ENCODE results near the gene PARM1.
A peak's percentile ranks its signal among the peaks of the same experiment; 100 is the strongest.
"Not testable (repeated sequence)": the region's sequence is repeated elsewhere in the genome, so short reads cannot be mapped to it uniquely, and the experiment has no call there.

PARM1 gene

DNA sequence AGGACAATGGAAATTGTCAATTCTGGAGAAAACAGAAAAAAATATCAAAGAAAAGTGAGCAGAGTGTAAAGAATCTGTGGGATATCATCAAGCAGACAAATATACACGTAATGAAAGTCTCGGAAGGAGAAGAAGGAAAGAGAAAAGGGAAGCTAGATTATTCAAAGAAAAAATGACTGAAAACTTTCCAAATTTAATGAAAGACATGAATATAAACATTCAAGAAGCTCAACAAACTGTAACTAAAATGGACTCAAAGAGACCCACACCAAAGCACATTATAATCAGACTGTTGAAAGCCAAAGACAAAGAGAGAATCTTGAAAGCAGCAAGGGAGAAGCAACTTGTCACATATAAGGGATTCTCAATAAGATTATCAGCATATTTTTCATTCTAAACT is 28.3 kb downstream of the PARM1 start:
- ATAC-seq, result no peak
- Mint-ChIP-seq H3K4me1 (no peaks in the 10 kb centered on the region), H3K9me3 (peaks cover 6% of the 10 kb centered on the region), H3K36me3 (no peaks in the 10 kb centered on the region), H3K4me3 (no peak overlapping the region), H3K27ac (no peak overlapping the region)
- DNase-seq (ENCODE audit: low spot score in 2 of 2), result no peak

GRCh38 chr4:74962584-74962983 is 29.7 kb downstream of the PARM1 start:
- Mint-ChIP-seq H3K4me3 (no peak overlapping the region), H3K36me3 (no peaks in the 10 kb centered on the region), H3K27ac (no peak overlapping the region), H3K9me3 (peaks cover 6% of the 10 kb centered on the region), H3K4me1 (no peaks in the 10 kb centered on the region)
- DNase-seq (ENCODE audit: low spot score in 2 of 2) (no peak), ATAC-seq (no peak)

GRCh38 chr4:74964311-74964710 is 31.4 kb downstream of the PARM1 start:
- no peak for ATAC-seq
- no peaks in the 10 kb centered on the region for H3K4me1 Mint-ChIP-seq

DNA sequence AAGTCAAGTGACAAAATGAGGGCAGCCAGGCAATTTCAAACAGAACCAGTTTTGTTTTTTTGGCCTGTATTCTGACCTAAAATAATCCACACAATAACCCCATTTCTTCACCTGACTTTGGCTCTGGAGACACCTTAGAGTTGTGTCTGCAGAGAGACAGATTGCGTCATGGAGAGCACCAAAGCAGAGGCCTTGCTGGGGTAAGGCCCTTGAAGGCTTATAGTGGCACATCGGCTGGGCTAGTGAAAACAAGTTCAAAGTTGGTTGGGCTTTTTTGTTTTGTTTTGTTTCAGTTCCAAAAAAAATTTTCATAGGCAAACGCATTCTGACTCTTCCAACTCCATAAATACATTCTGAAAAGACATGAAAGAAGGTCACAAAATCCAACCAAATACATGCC is 34.4 kb downstream of the PARM1 start:
- Mint-ChIP-seq H3K9me3 (peaks cover 8% of the 10 kb centered on the region), H3K4me3 (no peak overlapping the region)

More at GRCh38 chr4:74964311-74964710, 31.4 kb downstream of the PARM1 start:
- Mint-ChIP-seq H3K36me3 (no peaks in the 10 kb centered on the region), H3K9me3 (peaks cover 6% of the 10 kb centered on the region), H3K27ac (no peak overlapping the region), H3K4me3 (no peak overlapping the region)
- no peak for DNase-seq (ENCODE audit: low spot score in 2 of 2)

DNA sequence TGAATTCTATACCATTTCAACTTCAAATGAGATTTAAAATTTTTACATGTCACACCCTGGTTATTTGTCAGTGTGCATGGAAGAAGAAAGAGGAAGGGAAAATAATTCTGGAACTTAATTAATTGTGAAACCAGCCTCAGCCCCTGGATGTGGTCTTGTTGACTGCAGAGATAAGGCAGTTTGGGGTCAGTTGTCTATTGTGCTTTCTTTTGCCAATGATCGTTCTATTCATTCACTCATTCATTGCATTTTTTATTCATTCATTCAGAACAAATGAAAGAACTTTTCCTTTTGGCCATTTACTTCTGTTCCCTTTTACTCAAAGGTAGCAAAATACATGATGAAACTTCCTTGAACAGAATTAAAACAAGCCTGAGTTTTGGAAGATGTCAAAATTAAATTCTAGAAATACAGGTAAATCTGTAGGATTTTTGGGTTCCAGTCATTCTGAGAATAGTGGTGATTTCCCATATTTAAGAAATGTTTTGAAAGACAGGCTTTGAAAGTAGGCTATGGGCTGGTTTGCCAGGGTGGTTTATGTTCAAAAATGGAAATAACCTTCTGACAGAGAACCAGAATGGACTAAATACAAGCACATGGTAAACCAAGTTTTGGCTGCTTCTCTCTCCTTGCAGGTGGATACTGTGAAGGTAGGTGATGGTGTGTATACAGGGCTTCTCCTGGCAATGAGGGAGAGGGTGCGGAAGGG is 35.7 kb downstream of the PARM1 start:
- H3K27ac Mint-ChIP-seq, result no peak overlapping the region
- H3K9me3 Mint-ChIP-seq, result peaks cover 7% of the 10 kb centered on the region
- no peak overlapping the region for H3K4me3 Mint-ChIP-seq
- ATAC-seq, result no peak
- H3K36me3 Mint-ChIP-seq, result no peaks in the 10 kb centered on the region
- H3K4me1 Mint-ChIP-seq, result no peaks in the 10 kb centered on the region
- DNase-seq (ENCODE audit: low spot score in 2 of 2), result no peak

More for the DNA sequence above, 34.4 kb downstream of the PARM1 start:
- H3K27ac Mint-ChIP-seq, result no peak overlapping the region
- H3K36me3 Mint-ChIP-seq, result no peaks in the 10 kb centered on the region
- DNase-seq (ENCODE audit: low spot score in 2 of 2) (no peak), ATAC-seq (no peak)
- no peaks in the 10 kb centered on the region for H3K4me1 Mint-ChIP-seq

DNA sequence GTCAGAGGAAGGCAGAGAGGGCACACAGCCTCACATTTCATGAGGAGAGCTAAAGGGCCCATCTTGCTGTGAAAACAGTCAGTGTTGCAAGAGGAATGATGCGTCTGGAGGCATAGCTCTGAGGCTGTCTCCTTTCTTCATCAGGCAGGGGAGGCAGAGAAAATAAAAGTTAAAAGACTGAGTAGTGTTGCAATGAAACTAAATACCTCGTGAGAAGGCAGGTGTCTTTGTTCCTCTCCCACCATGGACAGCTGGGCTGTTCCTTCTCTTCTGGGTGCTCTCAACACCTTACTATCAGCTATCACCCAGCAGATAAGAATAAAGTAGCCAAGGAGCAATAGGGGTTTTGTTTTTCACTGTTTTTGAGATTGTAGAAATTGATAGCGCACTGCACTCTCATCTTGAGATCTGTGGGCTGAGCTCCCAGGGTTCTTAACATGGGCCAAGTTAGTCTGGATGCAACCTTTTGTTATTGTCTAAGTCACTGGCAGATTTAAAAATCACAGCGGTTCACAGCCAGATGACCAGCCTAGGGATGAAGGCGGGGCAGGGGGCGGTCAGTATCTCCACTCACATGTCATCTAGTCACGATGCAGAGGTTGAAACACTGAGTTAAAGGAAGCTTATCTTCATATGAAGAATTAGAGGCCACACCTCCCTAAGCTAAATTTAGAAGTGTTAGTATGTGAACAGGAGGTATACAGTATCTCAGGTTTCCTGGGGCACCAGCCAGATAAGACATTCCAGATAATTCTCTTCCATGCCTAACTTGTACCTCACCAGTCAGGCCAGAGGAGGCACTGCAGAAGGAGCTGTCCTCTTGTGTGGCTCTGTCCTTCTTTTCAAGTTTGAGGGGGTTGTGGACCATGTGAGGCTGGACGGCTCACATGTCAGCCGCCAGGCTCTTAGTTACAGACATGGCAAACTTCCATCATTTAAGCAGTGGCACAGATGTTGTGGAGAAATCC is 36.9 kb downstream of the PARM1 start:
- Mint-ChIP-seq H3K4me3 (no peak overlapping the region), H3K27ac (no peak overlapping the region), H3K36me3 (no peaks in the 10 kb centered on the region), H3K4me1 (no peaks in the 10 kb centered on the region), H3K9me3 (peaks cover 9% of the 10 kb centered on the region)
- ATAC-seq, result peak; percentile 29
- no peak for DNase-seq (ENCODE audit: low spot score in 2 of 2)

DNA sequence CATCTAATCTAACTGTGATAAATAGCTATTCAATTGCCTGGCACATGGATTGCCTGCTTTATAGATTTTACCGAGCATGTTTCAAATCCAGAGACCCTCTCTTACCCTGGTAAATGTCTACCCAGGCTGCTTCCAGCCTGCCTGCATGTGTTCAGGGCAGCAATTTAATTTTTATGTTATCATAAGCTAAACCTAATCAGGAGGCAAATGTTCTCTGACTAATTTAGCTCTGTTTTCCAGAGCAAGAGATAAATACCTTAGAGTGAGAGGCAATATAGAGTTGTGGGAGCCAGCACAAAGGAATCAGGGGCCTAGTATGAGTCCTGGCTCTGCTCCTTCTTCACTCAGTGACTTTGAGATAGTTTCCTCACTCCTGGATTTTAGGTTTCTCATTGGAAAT is 37.7 kb downstream of the PARM1 start:
- Mint-ChIP-seq H3K36me3 (no peaks in the 10 kb centered on the region), H3K4me3 (no peak overlapping the region), H3K4me1 (no peaks in the 10 kb centered on the region), H3K9me3 (peaks cover 9% of the 10 kb centered on the region), H3K27ac (no peak overlapping the region)
- DNase-seq (ENCODE audit: low spot score in 2 of 2) (no peak), ATAC-seq (peak; percentile 6)

DNA sequence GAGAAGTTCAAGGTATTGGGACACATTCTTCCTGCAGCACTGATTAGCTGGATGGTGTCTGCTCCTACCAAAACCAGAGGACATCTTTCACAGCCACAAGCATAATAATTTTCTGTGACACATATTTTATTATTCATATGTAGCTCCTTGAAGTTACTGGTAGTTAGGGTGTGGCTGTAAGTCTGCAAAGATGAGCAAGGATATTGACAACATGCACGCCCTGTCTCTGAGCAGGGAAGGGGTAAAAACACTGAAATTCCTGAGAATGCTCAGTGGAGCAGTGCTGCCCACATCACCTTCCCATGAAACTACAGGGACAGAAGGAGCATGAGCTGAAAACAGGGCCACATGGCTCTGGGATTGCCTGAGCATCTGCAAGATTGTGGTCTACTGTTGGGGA is 38.9 kb downstream of the PARM1 start:
- Mint-ChIP-seq H3K27ac (no peak overlapping the region), H3K4me1 (no peaks in the 10 kb centered on the region), H3K36me3 (no peaks in the 10 kb centered on the region), H3K4me3 (no peak overlapping the region), H3K9me3 (peaks cover 9% of the 10 kb centered on the region)
- no peak for ATAC-seq
- DNase-seq (ENCODE audit: low spot score in 2 of 2), result no peak

DNA sequence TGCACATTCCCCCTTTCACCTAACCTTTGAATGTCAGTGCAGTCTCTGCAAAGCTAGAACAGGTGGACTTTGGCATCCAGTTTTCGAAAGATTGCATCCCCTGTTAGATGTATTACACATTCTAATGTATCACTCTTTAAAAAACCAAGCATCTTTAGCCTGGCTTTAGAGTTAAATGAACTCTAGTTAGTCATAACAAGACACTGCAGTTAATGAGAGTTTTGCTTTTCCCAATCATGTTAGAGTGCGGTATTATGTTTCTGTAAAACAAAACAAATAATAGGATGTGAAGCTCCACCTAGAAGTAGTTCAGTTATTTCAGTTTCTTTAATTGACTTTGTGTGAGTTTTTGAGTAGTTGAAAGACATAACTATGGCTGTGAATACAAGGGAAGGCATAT is 42.2 kb downstream of the PARM1 start:
- H3K4me3 Mint-ChIP-seq, result no peak overlapping the region
- DNase-seq (ENCODE audit: low spot score in 2 of 2) (no peak), ATAC-seq (no peak)
- no peaks in the 10 kb centered on the region for H3K4me1 Mint-ChIP-seq
- H3K27ac Mint-ChIP-seq, result no peak overlapping the region
- H3K36me3 Mint-ChIP-seq, result no peaks in the 10 kb centered on the region
- H3K9me3 Mint-ChIP-seq, result peaks cover 14% of the 10 kb centered on the region

- H3K4me1 Mint-ChIP-seq, result no peaks in the 10 kb centered on the region
- H3K4me3 Mint-ChIP-seq, result no peak overlapping the region
- no peak overlapping the region for H3K27ac Mint-ChIP-seq
- no peak for DNase-seq (ENCODE audit: low spot score in 2 of 2)
- ATAC-seq, result no peak
- H3K36me3 Mint-ChIP-seq, result no peaks in the 10 kb centered on the region
- H3K9me3 Mint-ChIP-seq, result peaks cover 8% of the 10 kb centered on the region
These were observed 43.2 kb downstream of the PARM1 start for GRCh38 chr4:74975848-74976824.

- DNase-seq (ENCODE audit: low spot score in 2 of 2) (no peak), ATAC-seq (no peak)
- H3K9me3 Mint-ChIP-seq, result peaks cover 5% of the 10 kb centered on the region
- no peaks in the 10 kb centered on the region for H3K36me3 Mint-ChIP-seq
- no peaks in the 10 kb centered on the region for H3K4me1 Mint-ChIP-seq
- no peak overlapping the region for H3K27ac Mint-ChIP-seq
- H3K4me3 Mint-ChIP-seq, result no peak overlapping the region
These were observed 49.8 kb downstream of the PARM1 start for GRCh38 chr4:74982546-74983252.

GRCh38 chr4:74983253-74983635 is 50.3 kb downstream of the PARM1 start:
- H3K4me1 Mint-ChIP-seq, result no peaks in the 10 kb centered on the region
- no peak overlapping the region for H3K27ac Mint-ChIP-seq
- peaks cover 9% of the 10 kb centered on the region for H3K9me3 Mint-ChIP-seq
- H3K4me3 Mint-ChIP-seq, result no peak overlapping the region
- H3K36me3 Mint-ChIP-seq, result no peaks in the 10 kb centered on the region
- ATAC-seq, result peak; percentile 32
- DNase-seq (ENCODE audit: low spot score in 2 of 2), result no peak

DNA sequence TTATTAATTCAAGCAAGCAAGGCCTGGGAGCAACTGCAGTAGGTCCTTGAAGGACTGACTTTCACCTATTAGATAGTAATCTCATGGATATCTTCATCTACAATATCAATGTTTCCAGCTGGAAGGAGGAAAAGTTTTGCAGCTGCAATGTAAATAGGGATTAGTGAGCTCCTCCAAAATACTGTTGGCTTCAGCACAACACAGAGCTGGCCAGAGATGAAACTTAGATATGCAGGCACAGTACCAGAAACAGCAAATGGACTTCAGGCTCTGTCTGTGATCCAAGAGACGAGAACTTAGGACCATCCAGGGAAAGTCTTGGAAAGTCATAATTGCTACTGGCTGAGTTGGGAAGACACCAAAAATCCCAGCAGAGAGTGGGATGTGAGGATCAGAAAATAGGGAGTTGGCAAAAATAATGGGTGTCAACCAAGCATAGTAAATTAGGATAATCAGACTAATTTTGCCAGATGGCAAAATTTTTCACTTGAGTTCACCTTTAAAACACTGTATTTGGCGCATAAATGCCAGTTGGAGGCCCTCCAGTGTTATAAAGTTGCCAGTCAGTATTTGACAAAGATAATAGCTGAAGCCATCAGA is 57.5 kb downstream of the PARM1 start:
- Mint-ChIP-seq H3K9me3 (peaks cover 5% of the 10 kb centered on the region), H3K36me3 (no peaks in the 10 kb centered on the region), H3K4me3 (no peak overlapping the region), H3K4me1 (no peaks in the 10 kb centered on the region), H3K27ac (no peak overlapping the region)
- no peak for DNase-seq (ENCODE audit: low spot score in 2 of 2)
- ATAC-seq, result no peak

- not testable (repeated sequence) for H3K4me1 Mint-ChIP-seq; H3K27ac Mint-ChIP-seq; ATAC-seq; DNase-seq (ENCODE audit: low spot score in 2 of 2); H3K36me3 Mint-ChIP-seq; H3K4me3 Mint-ChIP-seq; H3K9me3 Mint-ChIP-seq
These were observed 61.5 kb downstream of the PARM1 start for GRCh38 chr4:74994436-74994835.

Data from stimulated activated effector memory CD8-positive, alpha-beta T cell treated with anti-CD3 and anti-CD28 coated beads, Interleukin-12 subunit alpha, Interleukin-12 subunit beta, amount 100 ng/mL, for 72 hours (primary cell).